Panc1 (cell line): ENCODE measurements around the gene PLK5. TPM values are rescaled to one million over a fixed set of nuclear protein-coding genes. Genes with fewer than 3 reads are reported as not detected.

Experiments used
- ATAC-seq: fragments of 200-7000 bp; cut with Tn5 transposase; 2 replicates; pipeline ENCODE4 v1.9.1; 2020; ENCODE audit warnings: mild to moderate bottlenecking, moderate library complexity
- BruUV-seq: library from RNA; stranded (reverse); fragments of 400-500 nt; replicated peaks from 2 replicates; lab custom pipeline; 2021; lab: Mats Ljungman, UMichigan
- CTCF ChIA-PET: fragments of 300-600 bp; sonication (Branson Sonifier 250); formaldehyde crosslinking; loops from one replicate; lab custom pipeline; 2022; ENCODE audit warnings: antibody characterized with exemption; lab: Charles Lee
- POLR2A ChIA-PET: fragments of 300-600 bp; sonication (Branson Sonifier 250); formaldehyde crosslinking; loops from one replicate; lab custom pipeline; 2022; ENCODE audit warnings: antibody characterized with exemption; lab: Charles Lee
- DNase-seq: peaks from one replicate; pipeline ENCODE4 v3.0.0-alpha.2; 2010; ENCODE audit warnings: low read depth, low spot score
- H3K27ac ChIP-seq: 2 replicates; pipeline ENCODE4 v1.5.1; 2011; ENCODE audit warnings: mild to moderate bottlenecking, low read length, inconsistent platforms
- H3K27me3 ChIP-seq: fragments of 200-500 bp; sonication (Bioruptor generic); 2 replicates; pipeline ENCODE4 v1.6.0; 2014; ENCODE audit warnings: low read length, inconsistent platforms; ENCODE audit not compliant: control insufficient read depth, insufficient read depth
- H3K36me3 ChIP-seq: fragments of 200-500 bp; sonication (Bioruptor generic); 2 replicates; pipeline ENCODE4 v1.5.1; 2014; ENCODE audit warnings: inconsistent platforms, mild to moderate bottlenecking, low read length, moderate library complexity; ENCODE audit not compliant: control insufficient read depth, insufficient read depth
- H3K4me1 ChIP-seq: 2 replicates; pipeline ENCODE4 v1.5.1; 2011; ENCODE audit warnings: inconsistent platforms, mild to moderate bottlenecking, low read length, moderate library complexity; ENCODE audit not compliant: control insufficient read depth, insufficient read depth
- H3K4me3 ChIP-seq, 2 experiments: 2 replicates each; pipeline ENCODE4 v1.5.1; 2011 to 2012; ENCODE audit warnings: low read depth in 2 of 2, low read length in 2 of 2, mild to moderate bottlenecking in 2 of 2, inconsistent platforms in 1 of 2, moderate library complexity in 1 of 2
- H3K9me3 ChIP-seq: fragments of 200-500 bp; sonication (Bioruptor generic); 2 replicates; pipeline ENCODE4 v1.5.1; 2014; ENCODE audit warnings: low read depth, mild to moderate bottlenecking, inconsistent platforms, low read length, moderate library complexity; ENCODE audit not compliant: control insufficient read depth, insufficient read depth
- POLR2AphosphoS5 ChIP-seq: IDR thresholded peaks from 2 replicates; pipeline ENCODE4 v1.6.1; 2012; ENCODE audit warnings: mild to moderate bottlenecking, low read depth, low read length, moderate library complexity
- SIN3A ChIP-seq: IDR thresholded peaks from 2 replicates; pipeline ENCODE4 v1.6.1; 2012; ENCODE audit warnings: low read depth, mild to moderate bottlenecking, low read length, moderate library complexity, borderline replicate concordance; ENCODE audit not compliant: insufficient read depth
- TCF7L2 ChIP-seq: IDR thresholded peaks from 2 replicates; pipeline ENCODE4 v1.6.1; 2011; ENCODE audit warnings: mild to moderate bottlenecking, low read depth, low read length, inconsistent platforms
- in situ Hi-C: cut with HindIII; loops from 2 replicates; pipeline ENCODE4 v1.10.0; 2016; ENCODE audit warnings: low sequenced_read_pairs, low pct_unique_long_range_greater_than_20kb
- intact Hi-C: fragments of 100-400 bp; cut with micrococcal nuclease; formaldehyde crosslinking; loops from one replicate; pipeline ENCODE4 v1.10.0; 2022; ENCODE audit not compliant: unreplicated experiment
- total RNA-seq: library from RNA; stranded (reverse); gene quantifications from one replicate; pipeline ENCODE4 v1.2.1, GENCODE V29; 2021; ENCODE audit not compliant: unreplicated experiment
- TF ChIP-seq, protein P1 (sequence below), 2 experiments: IDR thresholded peaks; 2 replicates each; pipeline ENCODE4 v1.6.1; 2011 to 2012; ENCODE audit warnings: low read depth in 2 of 2, control low read depth in 1 of 2, low read length in 1 of 2, mild to moderate bottlenecking in 1 of 2, moderate library complexity in 1 of 2; ENCODE audit not compliant: insufficient read depth in 1 of 2
- TF ChIP-seq, protein P2 (sequence below): fragments of 450-650 bp; IDR thresholded peaks from 2 replicates; pipeline ENCODE4 v1.5.1; 2017; ENCODE audit warnings: mild to moderate bottlenecking

Gene PLK5
- total RNA-seq, 1 experiment from 2014 or later: not detected

DNA sequence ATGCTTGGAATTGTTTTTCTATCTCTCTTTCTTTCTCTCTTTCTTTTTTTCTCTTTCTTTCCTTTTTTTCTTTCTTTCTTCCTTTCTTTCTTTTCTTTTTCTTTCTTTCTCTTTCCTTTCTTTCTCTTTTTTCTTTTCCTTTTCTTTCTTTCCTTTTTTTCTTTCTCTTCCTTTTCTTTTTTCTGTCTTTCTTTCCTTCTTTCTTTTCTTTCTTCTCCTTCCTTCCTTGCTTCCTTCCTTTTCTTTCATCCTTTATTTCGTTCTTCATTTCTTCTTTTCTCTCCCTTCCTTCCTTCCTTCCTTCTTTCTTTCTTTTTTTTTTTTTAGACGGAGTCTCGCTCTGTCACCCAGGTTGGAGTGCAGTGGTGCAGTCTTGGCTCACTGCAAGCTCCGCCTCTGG lies 46.1 kb downstream of the PLK5 start:
- no TSS peak for BruUV-seq
- no peaks in the 10 kb centered on the region for H3K9me3 ChIP-seq
- DNase-seq (no peak), ATAC-seq (no peak)
- in situ Hi-C loops: no loop called here
- intact Hi-C loops: no loop called here
- CTCF ChIA-PET: no interaction called here
- no peaks in the 10 kb centered on the region; the same call in 1 of the 2 replicates for H3K4me1 ChIP-seq
- no peak overlapping the region for H3K27ac ChIP-seq
- POLR2A ChIA-PET: no interaction called here
- TF ChIP-seq, protein P1, sequence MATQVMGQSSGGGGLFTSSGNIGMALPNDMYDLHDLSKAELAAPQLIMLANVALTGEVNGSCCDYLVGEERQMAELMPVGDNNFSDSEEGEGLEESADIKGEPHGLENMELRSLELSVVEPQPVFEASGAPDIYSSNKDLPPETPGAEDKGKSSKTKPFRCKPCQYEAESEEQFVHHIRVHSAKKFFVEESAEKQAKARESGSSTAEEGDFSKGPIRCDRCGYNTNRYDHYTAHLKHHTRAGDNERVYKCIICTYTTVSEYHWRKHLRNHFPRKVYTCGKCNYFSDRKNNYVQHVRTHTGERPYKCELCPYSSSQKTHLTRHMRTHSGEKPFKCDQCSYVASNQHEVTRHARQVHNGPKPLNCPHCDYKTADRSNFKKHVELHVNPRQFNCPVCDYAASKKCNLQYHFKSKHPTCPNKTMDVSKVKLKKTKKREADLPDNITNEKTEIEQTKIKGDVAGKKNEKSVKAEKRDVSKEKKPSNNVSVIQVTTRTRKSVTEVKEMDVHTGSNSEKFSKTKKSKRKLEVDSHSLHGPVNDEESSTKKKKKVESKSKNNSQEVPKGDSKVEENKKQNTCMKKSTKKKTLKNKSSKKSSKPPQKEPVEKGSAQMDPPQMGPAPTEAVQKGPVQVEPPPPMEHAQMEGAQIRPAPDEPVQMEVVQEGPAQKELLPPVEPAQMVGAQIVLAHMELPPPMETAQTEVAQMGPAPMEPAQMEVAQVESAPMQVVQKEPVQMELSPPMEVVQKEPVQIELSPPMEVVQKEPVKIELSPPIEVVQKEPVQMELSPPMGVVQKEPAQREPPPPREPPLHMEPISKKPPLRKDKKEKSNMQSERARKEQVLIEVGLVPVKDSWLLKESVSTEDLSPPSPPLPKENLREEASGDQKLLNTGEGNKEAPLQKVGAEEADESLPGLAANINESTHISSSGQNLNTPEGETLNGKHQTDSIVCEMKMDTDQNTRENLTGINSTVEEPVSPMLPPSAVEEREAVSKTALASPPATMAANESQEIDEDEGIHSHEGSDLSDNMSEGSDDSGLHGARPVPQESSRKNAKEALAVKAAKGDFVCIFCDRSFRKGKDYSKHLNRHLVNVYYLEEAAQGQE (IDR thresholded peaks at IDR 0.05; ENCODE audit: insufficient read depth in 1 of 2, low read depth in 2 of 2, low read length in 1 of 2): no peak
- TF ChIP-seq POLR2AphosphoS5: no peak
- H3K27me3 ChIP-seq: no peaks in the 10 kb centered on the region
- no peaks in the 10 kb centered on the region; the same call in 1 of the 2 replicates for H3K36me3 ChIP-seq
- no peak overlapping the region for H3K4me3 ChIP-seq

DNA sequence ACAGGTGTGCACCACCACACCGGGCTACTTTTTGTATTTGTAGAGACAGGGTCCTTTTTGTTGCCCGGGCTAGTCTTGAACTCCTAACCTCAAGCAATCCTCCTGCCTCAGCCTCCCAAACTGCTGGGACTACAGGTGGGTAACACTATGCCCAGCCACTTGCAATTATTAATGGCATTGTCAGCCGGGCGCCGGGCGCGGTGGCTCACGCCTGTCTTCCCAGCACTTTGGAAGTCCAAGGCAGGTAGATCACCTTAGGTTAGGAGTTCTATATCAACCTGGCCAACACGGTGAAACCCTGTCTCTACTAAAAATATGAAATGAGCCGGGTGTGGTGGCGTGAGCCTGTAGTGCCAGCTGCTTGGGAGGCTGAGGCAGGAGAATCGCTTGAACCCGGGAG lies 47.0 kb downstream of the PLK5 start:
- no peak overlapping the region for H3K4me3 ChIP-seq
- CTCF ChIA-PET: no interaction called here
- intact Hi-C loops (no loop called here), in situ Hi-C loops (no loop called here)
- no peak overlapping the region for H3K27ac ChIP-seq
- POLR2A ChIA-PET: no interaction called here
- TF ChIP-seq POLR2AphosphoS5 (no peak), SIN3A (no peak), TCF7L2 (no peak)
- TF ChIP-seq, protein P1 (IDR thresholded peaks at IDR 0.05; ENCODE audit: insufficient read depth in 1 of 2, low read depth in 2 of 2, low read length in 1 of 2): no peak
- TF ChIP-seq, protein P2, sequence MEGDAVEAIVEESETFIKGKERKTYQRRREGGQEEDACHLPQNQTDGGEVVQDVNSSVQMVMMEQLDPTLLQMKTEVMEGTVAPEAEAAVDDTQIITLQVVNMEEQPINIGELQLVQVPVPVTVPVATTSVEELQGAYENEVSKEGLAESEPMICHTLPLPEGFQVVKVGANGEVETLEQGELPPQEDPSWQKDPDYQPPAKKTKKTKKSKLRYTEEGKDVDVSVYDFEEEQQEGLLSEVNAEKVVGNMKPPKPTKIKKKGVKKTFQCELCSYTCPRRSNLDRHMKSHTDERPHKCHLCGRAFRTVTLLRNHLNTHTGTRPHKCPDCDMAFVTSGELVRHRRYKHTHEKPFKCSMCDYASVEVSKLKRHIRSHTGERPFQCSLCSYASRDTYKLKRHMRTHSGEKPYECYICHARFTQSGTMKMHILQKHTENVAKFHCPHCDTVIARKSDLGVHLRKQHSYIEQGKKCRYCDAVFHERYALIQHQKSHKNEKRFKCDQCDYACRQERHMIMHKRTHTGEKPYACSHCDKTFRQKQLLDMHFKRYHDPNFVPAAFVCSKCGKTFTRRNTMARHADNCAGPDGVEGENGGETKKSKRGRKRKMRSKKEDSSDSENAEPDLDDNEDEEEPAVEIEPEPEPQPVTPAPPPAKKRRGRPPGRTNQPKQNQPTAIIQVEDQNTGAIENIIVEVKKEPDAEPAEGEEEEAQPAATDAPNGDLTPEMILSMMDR: no peak
- BruUV-seq: no TSS peak
- no peaks in the 10 kb centered on the region; the same call in 1 of the 2 replicates for H3K36me3 ChIP-seq
- no peaks in the 10 kb centered on the region for H3K9me3 ChIP-seq
- no peaks in the 10 kb centered on the region; the same call in 1 of the 2 replicates for H3K4me1 ChIP-seq
- ATAC-seq (no peak), DNase-seq (no peak)
- no peaks in the 10 kb centered on the region for H3K27me3 ChIP-seq
